ENCODE results near the gene ANKDD1A.

DNA sequence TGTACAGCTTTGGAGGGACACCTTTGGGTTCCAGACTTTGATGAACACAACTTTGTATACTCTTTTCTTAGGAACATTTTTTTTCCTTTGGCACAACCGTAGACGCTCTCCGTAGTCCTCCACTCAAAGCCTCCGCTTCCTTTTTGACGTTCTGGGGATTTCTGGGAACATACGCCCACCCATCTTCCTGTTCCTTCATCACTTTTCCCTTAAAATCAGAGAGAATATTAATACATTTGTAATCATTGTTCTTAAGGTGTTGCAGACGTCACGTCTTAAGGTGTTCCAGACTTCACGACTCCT lies 78.4 kb downstream of the ANKDD1A start:
- no peak for TF ChIP-seq POLR2A (IDR thresholded peaks at IDR 0.05)
- no peak for TF ChIP-seq EP300 (IDR thresholded peaks at IDR 0.05)
